ENCODE data around the gene DZIP1. TPM values are rescaled to one million over a fixed set of nuclear protein-coding genes. Genes with fewer than 3 reads are reported as not detected.

Gene DZIP1
- total RNA-seq, 1 experiment from 2014 or later, result 0.17 TPM

DNA sequence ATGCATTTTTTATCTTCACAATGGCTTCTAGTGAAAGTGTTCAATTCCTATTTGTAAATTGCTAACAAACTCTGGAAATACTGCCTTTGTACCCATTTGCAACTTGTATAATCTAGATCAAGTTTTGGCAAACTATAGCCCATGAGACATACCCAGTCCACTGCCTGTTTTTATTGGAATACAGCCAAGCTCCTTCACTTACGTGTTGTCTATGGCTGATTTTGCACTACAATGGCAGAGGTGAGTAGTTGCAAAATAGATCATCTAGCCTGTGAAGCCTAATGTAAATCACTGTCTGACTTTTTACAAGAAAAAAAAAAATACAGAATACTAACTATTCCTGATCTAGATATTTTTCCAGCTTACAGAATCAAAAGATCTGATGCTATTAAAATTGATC is 37.1 kb downstream of the DZIP1 start:
- ATAC-seq, result no peak
- Histone ChIP-seq H3K27me3 (ENCODE audit: insufficient read depth, low read length) (no peaks in the 10 kb centered on the region), H3K9me2 (ENCODE audit: insufficient read depth) (no peaks in the 10 kb centered on the region), H3K4me2 (ENCODE audit: low read length) (no peak overlapping the region), H3K4me3 (replicated peaks in 1 of 2; ENCODE audit: low read depth in 1 of 2, low read length in 2 of 2) (no peak overlapping the region), H4K20me1 (ENCODE audit: insufficient read depth) (no peaks in the 10 kb centered on the region), H2AFZ (ENCODE audit: low read depth, low read length, poor library complexity, severe bottlenecking) (no peak overlapping the region), H3K9me3 (ENCODE audit: control insufficient read depth in 1 of 2, insufficient read depth in 1 of 2, low read depth in 1 of 2, low read length in 2 of 2) (no peaks in the 10 kb centered on the region), H3K36me3 (ENCODE audit: control insufficient read depth in 1 of 2, insufficient read depth in 2 of 2, low read length in 2 of 2) (no peaks in the 10 kb centered on the region), H3K9ac (ENCODE audit: low read length) (no peak overlapping the region), H3K4me1 (ENCODE audit: control insufficient read depth in 1 of 2, insufficient read depth in 2 of 2, low read length in 2 of 2) (peaks cover 6 to 9% of the 10 kb centered on the region in 2 experiments; a peak in 2 of 4 replicates), H3K79me2 (ENCODE audit: insufficient read depth, low read length) (no peaks in the 10 kb centered on the region), H3K27ac (ENCODE audit: low read depth, low read length) (no peak overlapping the region)
- TF ChIP-seq FOSL1 (IDR thresholded peaks at IDR 0.05; ENCODE audit: low read depth), result no peak
- TF ChIP-seq, protein P1, sequence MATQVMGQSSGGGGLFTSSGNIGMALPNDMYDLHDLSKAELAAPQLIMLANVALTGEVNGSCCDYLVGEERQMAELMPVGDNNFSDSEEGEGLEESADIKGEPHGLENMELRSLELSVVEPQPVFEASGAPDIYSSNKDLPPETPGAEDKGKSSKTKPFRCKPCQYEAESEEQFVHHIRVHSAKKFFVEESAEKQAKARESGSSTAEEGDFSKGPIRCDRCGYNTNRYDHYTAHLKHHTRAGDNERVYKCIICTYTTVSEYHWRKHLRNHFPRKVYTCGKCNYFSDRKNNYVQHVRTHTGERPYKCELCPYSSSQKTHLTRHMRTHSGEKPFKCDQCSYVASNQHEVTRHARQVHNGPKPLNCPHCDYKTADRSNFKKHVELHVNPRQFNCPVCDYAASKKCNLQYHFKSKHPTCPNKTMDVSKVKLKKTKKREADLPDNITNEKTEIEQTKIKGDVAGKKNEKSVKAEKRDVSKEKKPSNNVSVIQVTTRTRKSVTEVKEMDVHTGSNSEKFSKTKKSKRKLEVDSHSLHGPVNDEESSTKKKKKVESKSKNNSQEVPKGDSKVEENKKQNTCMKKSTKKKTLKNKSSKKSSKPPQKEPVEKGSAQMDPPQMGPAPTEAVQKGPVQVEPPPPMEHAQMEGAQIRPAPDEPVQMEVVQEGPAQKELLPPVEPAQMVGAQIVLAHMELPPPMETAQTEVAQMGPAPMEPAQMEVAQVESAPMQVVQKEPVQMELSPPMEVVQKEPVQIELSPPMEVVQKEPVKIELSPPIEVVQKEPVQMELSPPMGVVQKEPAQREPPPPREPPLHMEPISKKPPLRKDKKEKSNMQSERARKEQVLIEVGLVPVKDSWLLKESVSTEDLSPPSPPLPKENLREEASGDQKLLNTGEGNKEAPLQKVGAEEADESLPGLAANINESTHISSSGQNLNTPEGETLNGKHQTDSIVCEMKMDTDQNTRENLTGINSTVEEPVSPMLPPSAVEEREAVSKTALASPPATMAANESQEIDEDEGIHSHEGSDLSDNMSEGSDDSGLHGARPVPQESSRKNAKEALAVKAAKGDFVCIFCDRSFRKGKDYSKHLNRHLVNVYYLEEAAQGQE (IDR thresholded peaks at IDR 0.05; ENCODE audit: low read depth), result no peak
- no peak for TF ChIP-seq ZNF274 (IDR thresholded peaks at IDR 0.05; ENCODE audit: low read depth, low read length)
- TF ChIP-seq EGR1 (IDR thresholded peaks at IDR 0.05; ENCODE audit: low read depth), result no peak
- intact Hi-C loops (cut with micrococcal nuclease), result no loop called here
- POLR2A ChIA-PET, result no interaction called here
- no TSS peak for BruUV-seq (replicated peaks)
- no peak for DNase-seq (ENCODE audit: low read depth, low spot score)
- CTCF ChIA-PET, result interaction anchor here (1.3 kb wide), 1 partner anchor 17 kb away, joined by 3 read pairs; no protein-coding TSS in a partner anchor
- RAD21 ChIA-PET (ENCODE audit: low non-redundant PET in 1 of 2, low total read pairs in 2 of 2, uncharacterized antibody in 2 of 2, unreplicated experiment in 2 of 2), result no interaction called here

- no peak for DNase-seq (ENCODE audit: low read depth, low spot score)
- Histone ChIP-seq H3K27ac (ENCODE audit: low read depth, low read length) (no peak overlapping the region), H3K9me3 (ENCODE audit: control insufficient read depth in 1 of 2, insufficient read depth in 1 of 2, low read depth in 1 of 2, low read length in 2 of 2) (no peaks in the 10 kb centered on the region), H3K4me2 (ENCODE audit: low read length) (no peak overlapping the region), H3K4me3 (replicated peaks in 1 of 2; ENCODE audit: low read depth in 1 of 2, low read length in 2 of 2) (no peak overlapping the region), H3K9me2 (ENCODE audit: insufficient read depth) (no peaks in the 10 kb centered on the region), H3K36me3 (ENCODE audit: control insufficient read depth in 1 of 2, insufficient read depth in 2 of 2, low read length in 2 of 2) (no peaks in the 10 kb centered on the region), H4K20me1 (ENCODE audit: insufficient read depth) (no peaks in the 10 kb centered on the region), H3K79me2 (ENCODE audit: insufficient read depth, low read length) (no peaks in the 10 kb centered on the region), H3K27me3 (ENCODE audit: insufficient read depth, low read length) (no peaks in the 10 kb centered on the region), H3K4me1 (ENCODE audit: control insufficient read depth in 1 of 2, insufficient read depth in 2 of 2, low read length in 2 of 2) (peaks cover 6 to 9% of the 10 kb centered on the region in 2 experiments; a peak in 2 of 4 replicates), H2AFZ (ENCODE audit: low read depth, low read length, poor library complexity, severe bottlenecking) (no peak overlapping the region), H3K9ac (ENCODE audit: low read length) (no peak overlapping the region)
- no TSS peak for BruUV-seq (replicated peaks)
- CTCF ChIA-PET, result no interaction called here
- intact Hi-C loops (cut with micrococcal nuclease), result no loop called here
- no peak for TF ChIP-seq POLR2AphosphoS5 (IDR thresholded peaks at IDR 0.05; ENCODE audit: low read depth, low read length)
- TF ChIP-seq, protein P2, sequence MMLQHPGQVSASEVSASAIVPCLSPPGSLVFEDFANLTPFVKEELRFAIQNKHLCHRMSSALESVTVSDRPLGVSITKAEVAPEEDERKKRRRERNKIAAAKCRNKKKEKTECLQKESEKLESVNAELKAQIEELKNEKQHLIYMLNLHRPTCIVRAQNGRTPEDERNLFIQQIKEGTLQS (IDR thresholded peaks at IDR 0.05), result no peak
- TF ChIP-seq ZFX (IDR thresholded peaks at IDR 0.05), result no peak
- no peak for TF ChIP-seq TCF7L2 (IDR thresholded peaks at IDR 0.05; ENCODE audit: borderline replicate concordance, extremely low read depth, insufficient read depth, insufficient read length)
- no peak for TF ChIP-seq EZH2 (IDR thresholded peaks at IDR 0.05)
- no peak for TF ChIP-seq RAD21 (IDR thresholded peaks at IDR 0.05; ENCODE audit: low read depth)
- no peak for TF ChIP-seq POLR2A (IDR thresholded peaks at IDR 0.05; ENCODE audit: borderline replicate concordance, extremely low read depth, insufficient read depth, insufficient read length)
- no peak for TF ChIP-seq JUND (IDR thresholded peaks at IDR 0.05)
- no peak for TF ChIP-seq ELF1 (IDR thresholded peaks at IDR 0.05; ENCODE audit: borderline replicate concordance, low read depth)
- TF ChIP-seq CBX3 (IDR thresholded peaks at IDR 0.05; ENCODE audit: low read depth), result no peak
- TF ChIP-seq SIN3A (IDR thresholded peaks at IDR 0.05; ENCODE audit: low read depth), result no peak
- TF ChIP-seq ZNF274 (IDR thresholded peaks at IDR 0.05; ENCODE audit: low read depth, low read length), result no peak
- RAD21 ChIA-PET (ENCODE audit: low non-redundant PET in 1 of 2, low total read pairs in 2 of 2, uncharacterized antibody in 2 of 2, unreplicated experiment in 2 of 2), result no interaction called here
- ATAC-seq, result no peak
- POLR2A ChIA-PET, result no interaction called here
These were observed 38.9 kb downstream of the DZIP1 start for GRCh38 chr13:95605448-95606125.

All from HCT116 (cell line).